Activated naive CD8-positive, alpha-beta T cell treated with anti-CD3 and anti-CD28 coated beads, Interleukin-2, amount 10 ng/mL, durations not matched to agents 7 days and 5 days (primary cell): ENCODE results near the gene GPC6. TPM values are rescaled to one million over a fixed set of nuclear protein-coding genes. Genes with fewer than 3 reads are reported as not detected.

Source experiments
- ATAC-seq: fragments of 150-1000 bp; cut with Tn5 transposase; one replicate; pipeline ENCODE4 v1.10.0; 2021; ENCODE audit warnings: low read depth, moderate library complexity
- POLR2A ChIA-PET: fragments of 350-600 bp; sonication (Branson Sonifier 250); formaldehyde crosslinking; loops from one replicate; lab custom pipeline; 2021; ENCODE audit warnings: antibody characterized with exemption; lab: Charles Lee
- DNase-seq: peaks from one replicate; pipeline ENCODE4 v3.0.0; 2021
- H3K27ac Mint-ChIP-seq: one replicate; pipeline ENCODE4 v1.8.0; 2022; ENCODE audit warnings: mild to moderate bottlenecking, mixed read lengths
- H3K27me3 Mint-ChIP-seq: one replicate; pipeline ENCODE4 v1.8.0; 2022; ENCODE audit warnings: mild to moderate bottlenecking, moderate library complexity, mixed read lengths
- H3K36me3 Mint-ChIP-seq: one replicate; pipeline ENCODE4 v1.8.0; 2021; ENCODE audit warnings: mild to moderate bottlenecking, mixed read lengths
- H3K4me1 Mint-ChIP-seq: one replicate; pipeline ENCODE4 v1.8.0; 2021; ENCODE audit warnings: mixed read lengths
- H3K4me3 Mint-ChIP-seq: one replicate; pipeline ENCODE4 v1.8.0; 2022; ENCODE audit warnings: mild to moderate bottlenecking, moderate library complexity, mixed read lengths
- H3K9me3 Mint-ChIP-seq: one replicate; pipeline ENCODE4 v1.8.0; 2021; ENCODE audit warnings: mixed read lengths
- total RNA-seq, 2 experiments: library from RNA; stranded (reverse); gene quantifications; one replicate each; pipeline ENCODE4 v1.2.3, GENCODE V29; 2021

The GPC6 gene
- total RNA-seq, 2 experiments from 2014 or later: not detected

DNA sequence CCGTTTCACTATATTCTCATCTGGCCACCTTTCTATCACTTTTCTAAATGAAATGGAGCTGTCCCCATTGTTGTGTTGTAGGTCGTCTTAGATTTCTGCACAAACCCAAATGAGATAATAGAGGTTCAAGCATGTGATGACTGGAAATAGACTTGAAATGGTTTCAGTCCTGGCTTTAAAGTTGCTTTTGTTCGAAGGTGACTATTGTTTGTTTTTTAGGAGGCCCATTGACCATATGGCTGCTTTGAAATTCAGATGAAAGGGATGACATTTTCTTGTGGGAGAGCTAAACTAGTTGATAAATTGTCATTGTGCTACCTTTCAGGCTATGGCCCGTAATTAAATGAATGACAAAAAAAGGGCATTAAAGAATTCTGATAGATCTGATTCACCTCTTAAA, 583.7 kb downstream of the GPC6 start:
- POLR2A ChIA-PET: no interaction called here
- DNase-seq: no peak
- no peaks in the 10 kb centered on the region for H3K36me3 Mint-ChIP-seq
- no peaks in the 10 kb centered on the region for H3K4me1 Mint-ChIP-seq
- H3K27ac Mint-ChIP-seq: no peak overlapping the region
- no peak for ATAC-seq
- no peaks in the 10 kb centered on the region for H3K27me3 Mint-ChIP-seq
- H3K9me3 Mint-ChIP-seq: no peaks in the 10 kb centered on the region
- H3K4me3 Mint-ChIP-seq: no peak overlapping the region

DNA sequence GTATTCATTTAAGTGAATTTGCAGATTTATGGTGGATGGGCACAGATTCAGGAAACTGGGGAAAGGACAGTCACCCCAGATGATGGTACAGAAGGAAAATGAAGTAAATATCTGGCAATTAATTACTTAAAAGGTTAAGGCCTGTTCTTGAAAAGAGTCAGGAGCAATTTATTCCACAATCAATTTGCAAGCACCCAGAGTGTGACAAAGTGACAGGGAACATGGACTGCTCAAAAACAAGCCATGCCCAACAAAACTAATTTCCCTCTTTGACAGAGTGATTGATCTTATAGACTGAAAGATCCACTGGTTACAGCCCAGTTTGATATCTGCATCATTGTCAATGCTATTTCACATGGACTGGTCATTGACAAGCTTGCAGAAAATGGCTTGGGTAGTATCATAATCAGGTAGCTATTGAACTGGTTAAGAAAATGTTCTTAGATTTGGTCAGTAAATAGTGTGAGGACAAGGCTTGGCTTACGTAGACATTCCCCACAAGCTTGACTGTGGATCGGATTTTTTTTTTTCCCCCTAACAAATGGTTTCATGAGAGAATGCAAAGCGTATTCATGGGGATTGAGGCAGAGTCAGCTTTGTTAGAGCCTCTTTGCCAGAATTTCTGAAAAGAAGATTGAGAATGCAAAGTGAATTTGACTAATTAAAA, 584.6 kb downstream of the GPC6 start:
- Mint-ChIP-seq H3K27ac (no peak overlapping the region), H3K36me3 (no peaks in the 10 kb centered on the region), H3K4me3 (no peak overlapping the region), H3K27me3 (no peaks in the 10 kb centered on the region), H3K9me3 (no peaks in the 10 kb centered on the region), H3K4me1 (no peaks in the 10 kb centered on the region)
- POLR2A ChIA-PET: no interaction called here
- no peak for ATAC-seq
- no peak for DNase-seq

DNA sequence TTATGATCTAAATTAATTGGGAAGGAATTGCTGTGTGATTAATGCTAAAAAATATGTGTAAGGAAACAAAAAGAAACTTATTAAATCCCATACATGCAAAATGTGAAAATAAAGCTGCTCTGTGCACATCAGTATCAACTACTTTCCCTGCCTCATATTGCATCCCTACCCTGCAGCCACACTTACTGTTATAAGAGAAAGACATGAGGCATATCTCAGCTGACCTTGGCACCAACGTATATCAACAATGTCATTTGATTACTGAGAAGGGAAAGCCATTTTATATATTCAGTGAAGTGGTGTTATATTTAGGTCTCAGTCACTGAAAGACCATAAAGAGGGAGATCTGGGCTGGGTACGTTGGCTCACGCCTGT, 585.1 kb downstream of the GPC6 start:
- DNase-seq: no peak
- Mint-ChIP-seq H3K4me1 (no peaks in the 10 kb centered on the region), H3K27me3 (peaks cover 2% of the 10 kb centered on the region), H3K9me3 (no peaks in the 10 kb centered on the region), H3K4me3 (no peak overlapping the region), H3K27ac (no peak overlapping the region), H3K36me3 (no peaks in the 10 kb centered on the region)
- POLR2A ChIA-PET: no interaction called here
- no peak for ATAC-seq

DNA sequence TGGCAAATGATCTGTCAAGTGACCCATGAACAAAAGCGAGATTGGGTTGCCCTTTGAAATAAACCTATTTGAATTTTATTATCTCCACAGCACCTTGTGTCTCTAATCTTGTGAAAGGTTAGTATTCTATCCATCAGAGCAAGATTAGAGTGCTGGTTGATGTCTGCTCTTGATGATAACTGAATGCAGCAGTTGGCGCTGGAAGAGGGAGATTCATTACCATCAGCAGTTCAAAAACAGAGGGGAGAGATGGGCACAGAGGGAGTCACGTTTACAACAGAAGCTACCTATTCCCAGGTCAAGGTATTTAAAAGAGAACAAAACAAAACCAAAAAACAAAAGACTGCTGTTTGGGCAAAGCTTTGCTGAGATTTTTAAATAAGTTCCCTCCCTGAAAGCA, 588.1 kb downstream of the GPC6 start:
- no peak for DNase-seq
- no peaks in the 10 kb centered on the region for H3K4me1 Mint-ChIP-seq
- H3K27ac Mint-ChIP-seq: no peak overlapping the region
- no peaks in the 10 kb centered on the region for H3K9me3 Mint-ChIP-seq
- no peaks in the 10 kb centered on the region for H3K36me3 Mint-ChIP-seq
- no peak for ATAC-seq
- POLR2A ChIA-PET: no interaction called here
- H3K4me3 Mint-ChIP-seq: no peak overlapping the region
- peaks cover 2% of the 10 kb centered on the region for H3K27me3 Mint-ChIP-seq

DNA sequence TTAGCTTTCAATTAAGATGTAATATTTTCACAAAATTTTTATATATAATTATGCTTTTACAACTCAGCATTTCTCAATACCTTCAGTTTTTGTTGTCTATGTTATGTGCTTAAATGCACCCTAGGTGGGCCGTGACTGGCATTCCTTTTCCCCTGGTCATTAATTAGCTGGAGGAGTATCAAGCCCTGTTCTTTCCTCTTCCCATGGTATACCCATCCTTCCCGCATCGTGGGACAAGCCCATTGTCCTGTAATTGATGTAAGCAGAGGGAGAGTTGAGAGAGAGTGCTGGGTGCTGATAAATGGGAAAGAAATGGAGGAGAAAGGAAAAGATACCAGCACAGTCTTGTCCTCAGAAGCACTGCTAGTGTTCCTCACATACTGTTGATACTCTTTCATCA, 591.7 kb downstream of the GPC6 start:
- DNase-seq (no peak), ATAC-seq (no peak)
- Mint-ChIP-seq H3K4me3 (no peak overlapping the region), H3K4me1 (no peaks in the 10 kb centered on the region), H3K9me3 (no peaks in the 10 kb centered on the region), H3K27ac (no peak overlapping the region), H3K36me3 (no peaks in the 10 kb centered on the region), H3K27me3 (peaks cover 2% of the 10 kb centered on the region)
- POLR2A ChIA-PET: no interaction called here

DNA sequence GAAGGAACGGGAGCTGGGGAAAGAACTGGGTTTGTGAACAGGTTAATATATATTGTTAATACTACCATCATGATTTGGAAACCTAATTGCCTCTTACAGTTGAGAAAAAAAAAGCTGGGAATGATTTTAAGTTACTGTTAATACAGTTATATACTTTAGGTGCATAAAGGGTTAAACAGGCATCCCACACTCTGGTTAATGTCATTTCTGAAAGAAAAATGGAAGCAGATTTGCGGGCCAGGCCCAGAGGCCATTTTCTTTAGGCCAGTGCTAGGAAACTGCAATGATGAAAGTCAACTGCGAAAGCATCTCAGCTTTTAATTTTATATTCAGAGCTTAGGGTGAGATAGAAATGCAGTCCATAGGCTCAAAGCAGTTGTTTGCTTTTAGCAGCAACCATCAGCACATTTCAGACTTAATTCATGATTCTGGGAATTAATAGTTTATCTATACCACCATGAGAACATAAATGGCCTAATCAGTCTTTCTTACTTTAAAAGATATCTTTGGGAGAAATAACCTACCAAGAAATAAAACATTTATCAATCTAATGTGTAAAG, 592.8 kb downstream of the GPC6 start:
- DNase-seq: no peak
- ATAC-seq: no peak
- Mint-ChIP-seq H3K9me3 (no peaks in the 10 kb centered on the region), H3K36me3 (no peaks in the 10 kb centered on the region), H3K4me1 (no peaks in the 10 kb centered on the region), H3K27ac (no peak overlapping the region), H3K4me3 (no peak overlapping the region), H3K27me3 (peaks cover 2% of the 10 kb centered on the region)
- POLR2A ChIA-PET: no interaction called here

DNA sequence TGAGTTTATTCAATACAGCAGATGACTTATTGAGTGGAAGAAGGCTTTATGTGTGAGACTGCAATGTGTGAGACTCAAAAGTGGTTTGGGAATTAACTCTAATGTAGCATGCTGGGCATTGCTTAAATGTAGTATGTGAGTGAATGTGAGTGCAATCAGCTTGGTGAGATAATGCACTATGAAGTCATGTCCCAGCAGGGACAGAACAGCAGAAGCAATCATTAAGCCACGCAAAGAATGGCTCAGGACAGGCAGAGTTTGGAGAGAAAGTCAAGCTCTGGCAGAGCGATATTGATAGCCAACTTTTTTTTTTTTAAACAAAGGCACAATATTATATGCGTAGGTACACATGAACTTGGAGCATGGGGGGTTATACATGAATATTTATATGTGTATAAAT, 597.7 kb downstream of the GPC6 start:
- DNase-seq (no peak), ATAC-seq (no peak)
- Mint-ChIP-seq H3K4me1 (no peaks in the 10 kb centered on the region), H3K27ac (no peak overlapping the region), H3K4me3 (no peak overlapping the region), H3K9me3 (no peaks in the 10 kb centered on the region), H3K36me3 (no peaks in the 10 kb centered on the region), H3K27me3 (no peaks in the 10 kb centered on the region)
- POLR2A ChIA-PET: no interaction called here

DNA sequence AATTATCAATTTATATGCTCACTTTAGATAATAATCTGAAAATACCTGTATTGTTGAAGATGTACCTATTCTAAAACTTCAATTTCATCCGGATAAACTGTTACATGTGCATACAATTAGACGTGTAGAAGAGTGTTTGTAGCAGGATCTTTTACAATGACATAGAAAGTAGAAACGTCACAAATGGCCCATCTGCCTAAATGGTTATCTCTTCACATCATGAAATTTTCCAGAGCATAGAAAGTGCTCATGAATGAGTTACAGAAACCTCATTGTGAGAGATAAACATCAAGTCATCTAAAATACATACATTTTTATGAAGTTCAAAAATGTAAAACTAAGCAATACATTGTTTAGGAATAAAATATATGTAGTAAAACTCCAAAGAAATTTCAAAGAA, 607.4 kb downstream of the GPC6 start:
- H3K9me3 Mint-ChIP-seq: no peaks in the 10 kb centered on the region
- H3K27me3 Mint-ChIP-seq: no peaks in the 10 kb centered on the region
- H3K4me1 Mint-ChIP-seq: no peaks in the 10 kb centered on the region
- DNase-seq: no peak
- H3K36me3 Mint-ChIP-seq: no peaks in the 10 kb centered on the region
- H3K4me3 Mint-ChIP-seq: no peak overlapping the region
- H3K27ac Mint-ChIP-seq: no peak overlapping the region
- POLR2A ChIA-PET: no interaction called here
- ATAC-seq: no peak

DNA sequence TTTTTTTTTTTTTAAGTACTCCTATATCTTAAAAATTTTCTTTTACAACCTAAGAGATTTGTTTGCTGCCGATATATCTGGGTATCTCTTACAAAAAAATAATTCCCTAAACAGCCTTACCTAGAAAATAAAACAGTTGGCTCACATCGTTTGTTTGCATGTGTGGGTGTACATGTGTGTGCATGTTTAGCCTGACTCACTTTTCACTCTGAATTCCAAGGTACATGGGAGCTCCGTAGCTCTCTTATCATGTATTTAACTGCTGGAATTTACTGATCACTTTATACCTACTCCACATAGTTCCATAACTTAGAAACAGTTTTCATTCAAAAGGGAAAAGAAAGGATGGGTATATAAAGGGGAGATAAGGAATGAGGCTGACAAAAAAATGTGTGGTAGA, 616.5 kb downstream of the GPC6 start:
- Mint-ChIP-seq H3K27ac (no peak overlapping the region), H3K9me3 (no peaks in the 10 kb centered on the region), H3K36me3 (no peaks in the 10 kb centered on the region), H3K27me3 (no peaks in the 10 kb centered on the region), H3K4me3 (no peak overlapping the region), H3K4me1 (no peaks in the 10 kb centered on the region)
- POLR2A ChIA-PET: no interaction called here
- ATAC-seq (no peak), DNase-seq (no peak)

DNA sequence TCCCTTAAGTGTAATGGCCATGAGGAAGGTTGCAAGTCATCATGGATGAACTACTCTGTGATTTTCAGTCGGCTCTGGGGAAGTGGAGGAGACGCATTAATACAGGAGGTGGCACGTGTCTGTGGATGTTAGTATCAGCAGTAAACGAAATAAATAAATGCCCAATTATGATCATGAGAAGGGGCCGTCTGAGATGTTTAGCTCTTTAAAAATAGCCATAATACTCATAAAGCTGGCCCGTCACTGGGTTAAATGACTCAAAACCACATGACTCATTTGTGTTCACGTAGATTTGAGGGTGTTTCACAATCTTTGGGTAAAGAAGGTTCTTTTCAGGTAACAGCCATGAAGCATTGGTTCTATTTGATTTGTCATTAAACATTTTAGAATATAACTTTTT, 620.6 kb downstream of the GPC6 start:
- H3K27me3 Mint-ChIP-seq: no peaks in the 10 kb centered on the region
- POLR2A ChIA-PET: no interaction called here
- ATAC-seq: no peak

DNA sequence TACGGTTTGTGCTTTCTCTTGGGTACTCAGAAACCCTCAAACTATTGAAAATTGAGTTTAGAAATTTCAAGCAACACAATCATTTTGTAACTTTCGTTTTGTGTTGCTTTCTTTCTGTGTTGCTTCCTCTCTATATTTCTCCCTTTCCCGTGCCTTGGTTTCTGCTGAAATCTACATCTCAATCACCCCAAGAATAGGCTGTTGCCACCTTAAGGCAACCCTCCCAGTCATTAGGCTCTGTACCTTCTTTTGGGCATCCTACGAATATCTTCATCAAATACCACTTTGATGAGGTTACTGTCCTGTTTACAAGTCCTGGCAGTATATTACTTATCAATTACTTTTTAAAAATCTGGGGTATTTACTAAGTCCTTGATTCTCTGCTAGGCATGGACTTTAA, 621.6 kb downstream of the GPC6 start:
- H3K27ac Mint-ChIP-seq: no peak overlapping the region
- ATAC-seq: no peak
- POLR2A ChIA-PET: no interaction called here

More for the DNA sequence above, 620.6 kb downstream of the GPC6 start:
- Mint-ChIP-seq H3K4me1 (no peaks in the 10 kb centered on the region), H3K36me3 (no peaks in the 10 kb centered on the region), H3K4me3 (no peak overlapping the region), H3K9me3 (no peaks in the 10 kb centered on the region), H3K27ac (no peak overlapping the region)
- DNase-seq: no peak

DNA sequence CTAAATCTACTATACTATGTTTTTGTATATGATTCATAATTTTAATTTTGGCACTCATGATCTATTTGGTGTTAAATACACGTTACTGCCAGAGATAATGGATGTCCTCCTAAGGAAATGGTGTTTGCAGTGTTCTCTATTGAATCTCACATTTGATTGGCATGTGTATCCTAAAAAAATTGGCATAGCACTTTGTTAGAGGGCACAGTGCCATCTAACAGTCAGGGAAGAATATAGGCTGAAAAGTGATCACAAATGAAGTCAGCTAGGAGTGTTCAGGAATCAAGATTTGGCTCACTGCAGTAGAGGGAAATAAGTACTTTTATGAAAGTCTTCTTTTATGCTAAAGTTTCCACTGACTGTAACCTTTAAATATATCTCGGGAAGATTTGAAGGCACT, 624.6 kb downstream of the GPC6 start:
- no peaks in the 10 kb centered on the region for H3K27me3 Mint-ChIP-seq

More for the DNA sequence above, 621.6 kb downstream of the GPC6 start:
- Mint-ChIP-seq H3K36me3 (no peaks in the 10 kb centered on the region), H3K4me3 (no peak overlapping the region), H3K4me1 (no peaks in the 10 kb centered on the region), H3K27me3 (no peaks in the 10 kb centered on the region), H3K9me3 (no peaks in the 10 kb centered on the region)
- no peak for DNase-seq

DNA sequence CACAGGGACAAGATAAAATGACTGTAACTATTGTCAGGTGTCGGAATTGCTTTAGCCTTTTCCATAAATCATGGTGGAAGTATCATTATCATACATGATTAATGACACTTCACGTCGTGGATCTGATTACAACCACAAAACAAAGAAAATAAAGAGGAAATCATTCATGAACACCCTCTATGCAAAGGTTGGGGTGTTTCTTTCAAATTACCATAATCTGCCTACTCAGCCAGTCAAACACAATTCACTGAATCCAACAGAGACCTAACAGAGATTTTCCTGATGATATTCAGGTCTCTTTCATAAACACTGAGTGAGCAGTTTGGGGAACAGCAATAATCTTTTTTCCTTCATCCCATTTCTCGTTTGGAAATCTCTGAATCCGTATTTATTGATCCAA, 627.3 kb downstream of the GPC6 start:
- Mint-ChIP-seq H3K9me3 (no peaks in the 10 kb centered on the region), H3K27me3 (no peaks in the 10 kb centered on the region), H3K4me1 (no peaks in the 10 kb centered on the region), H3K4me3 (no peak overlapping the region), H3K36me3 (no peaks in the 10 kb centered on the region), H3K27ac (no peak overlapping the region)
- ATAC-seq (no peak), DNase-seq (no peak)
- POLR2A ChIA-PET: no interaction called here

More for the DNA sequence above, 624.6 kb downstream of the GPC6 start:
- no peak for DNase-seq
- H3K4me1 Mint-ChIP-seq: no peaks in the 10 kb centered on the region
- H3K4me3 Mint-ChIP-seq: no peak overlapping the region
- no peaks in the 10 kb centered on the region for H3K36me3 Mint-ChIP-seq
- no peak overlapping the region for H3K27ac Mint-ChIP-seq
- POLR2A ChIA-PET: no interaction called here
- no peaks in the 10 kb centered on the region for H3K9me3 Mint-ChIP-seq
- ATAC-seq: no peak

DNA sequence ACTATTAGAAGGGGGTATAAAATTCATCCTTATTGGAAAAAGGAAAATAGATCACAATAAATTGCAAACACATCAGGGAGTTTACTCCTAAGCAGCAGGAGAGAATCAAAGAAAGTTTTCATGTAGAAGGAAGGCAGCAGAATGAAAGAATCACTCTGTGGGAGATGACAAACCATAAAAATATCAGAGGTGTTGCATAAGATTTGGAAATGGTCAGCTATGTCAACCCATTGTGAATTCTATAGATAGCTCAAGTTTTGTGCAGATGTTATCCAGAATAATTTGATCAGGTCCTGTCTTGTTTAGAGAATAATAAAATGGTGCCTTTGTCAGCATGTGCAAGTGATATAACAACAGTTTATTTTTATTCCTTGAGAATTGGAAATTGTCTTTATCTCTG, 630.5 kb downstream of the GPC6 start:
- Mint-ChIP-seq H3K27ac (no peak overlapping the region), H3K9me3 (no peaks in the 10 kb centered on the region), H3K4me1 (no peaks in the 10 kb centered on the region), H3K36me3 (no peaks in the 10 kb centered on the region), H3K4me3 (no peak overlapping the region), H3K27me3 (no peaks in the 10 kb centered on the region)
- DNase-seq (no peak), ATAC-seq (no peak)
- POLR2A ChIA-PET: no interaction called here
